Measurements from ENCODE around the gene SLC38A5. TPM values are rescaled to one million over a fixed set of nuclear protein-coding genes. Genes with fewer than 3 reads are reported as not detected.
"Not testable (repeated sequence)": the region's sequence is repeated elsewhere in the genome, so short reads cannot be mapped to it uniquely, and the experiment has no call there.

Gene SLC38A5
- under 1 TPM in 2 of 4 donors, not detected in 2; 0.46 to 0.69 TPM for total RNA-seq

GRCh38 chrX:48470110-48470832 is at the start of gene SLC38A5:
Gene SLC38A5 (minus strand): TSS chrX:48470260. CDS start chrX:48467924, 2,336 bp downstream.
- Histone ChIP-seq H3K27me3 (peaks cover 0 to 2% (median 0%) of the 10 kb centered on the region in 3 donors), H3K36me3 (no peaks in the 10 kb centered on the region), H3K27ac (no peak within 1 kb of the TSS), H3K4me1 (no peaks in the 10 kb centered on the region), H3K4me3 (peak within 1 kb of the TSS in 1 of 4 donors; percentile 10), H3K9me3 (no peaks in the 10 kb centered on the region)
- in situ Hi-C loops (cut with MboI; ENCODE audit: low sequenced_read_pairs in 4 of 4) = no loop called here
- ATAC-seq = no peak
- intact Hi-C loops (cut with DNase I; ENCODE audit: low total_unique reads) = loop anchor here (10.0 kb wide), 1 partner anchor 105 kb away; the partner anchor contains the start of gene RBM3
- no peak for DNase-seq
- no peak for TF ChIP-seq CTCF (IDR thresholded peaks at IDR 0.05 in 4 of 5, conservative IDR thresholded peaks at IDR 0.05 in 1 of 5)
- no peak for TF ChIP-seq POLR2A (IDR thresholded peaks at IDR 0.05)

- H3K4me3 ChIP-seq; intact Hi-C loops (cut with DNase I; ENCODE audit: low total_unique reads); H3K4me1 ChIP-seq; H3K36me3 ChIP-seq; H3K9me3 ChIP-seq; in situ Hi-C loops (cut with MboI; ENCODE audit: low sequenced_read_pairs in 4 of 4); H3K27ac ChIP-seq; H3K27me3 ChIP-seq; DNase-seq; ATAC-seq: not testable (repeated sequence)
These were observed 49.4 kb upstream of the SLC38A5 start for GRCh38 chrX:48519481-48519880.

- Histone ChIP-seq H3K4me1 (no peaks in the 10 kb centered on the region), H3K27ac (no peak overlapping the region), H3K9me3 (no peaks in the 10 kb centered on the region), H3K4me3 (no peak overlapping the region), H3K27me3 (no peaks in the 10 kb centered on the region), H3K36me3 (no peaks in the 10 kb centered on the region)
- DNase-seq = no peak
- in situ Hi-C loops (cut with MboI; ENCODE audit: low sequenced_read_pairs in 4 of 4) = no loop called here
- TF ChIP-seq POLR2A (IDR thresholded peaks at IDR 0.05) = no peak
- TF ChIP-seq CTCF (IDR thresholded peaks at IDR 0.05 in 4 of 5, conservative IDR thresholded peaks at IDR 0.05 in 1 of 5) = no peak
- intact Hi-C loops (cut with DNase I; ENCODE audit: low total_unique reads) = no loop called here
- ATAC-seq = no peak
These were observed 46.9 kb upstream of the SLC38A5 start for GRCh38 chrX:48516987-48517386.

- no peak for ATAC-seq
- intact Hi-C loops (cut with DNase I; ENCODE audit: low total_unique reads) = no loop called here
- H3K27ac ChIP-seq = no peak overlapping the region
These were observed 46.2 kb upstream of the SLC38A5 start for GRCh38 chrX:48516285-48516684.

More at GRCh38 chrX:48516285-48516684, 46.2 kb upstream of the SLC38A5 start:
- no peaks in the 10 kb centered on the region for H3K36me3 ChIP-seq
- no peak for TF ChIP-seq POLR2A (IDR thresholded peaks at IDR 0.05)
- no peak for TF ChIP-seq CTCF (IDR thresholded peaks at IDR 0.05 in 4 of 5, conservative IDR thresholded peaks at IDR 0.05 in 1 of 5)
- no peaks in the 10 kb centered on the region for H3K4me1 ChIP-seq
- in situ Hi-C loops (cut with MboI; ENCODE audit: low sequenced_read_pairs in 4 of 4) = no loop called here
- H3K4me3 ChIP-seq = no peak overlapping the region
- H3K27me3 ChIP-seq = no peaks in the 10 kb centered on the region
- no peak for DNase-seq
- H3K9me3 ChIP-seq = no peaks in the 10 kb centered on the region

All from gastrocnemius medialis (tissue), 4 donors.